Peyer's patch (tissue), 4 donors: ENCODE measurements around the gene SLC7A11.

ENCODE experiments used
- CTCF ChIP-seq, 6 experiments: fragments of 450-650 bp in 4 of 6; fragments of 200-600 bp in 2 of 6; sonication (generic) in 1 of 6; IDR thresholded peaks; one replicate each; pipeline ENCODE4 v1.5.1; 2017 to 2019; ENCODE audit warnings: antibody characterized with exemption in 6 of 6, mild to moderate bottlenecking in 3 of 6, moderate library complexity in 1 of 6
- POLR2A ChIP-seq, 2 donors: fragments of 450-650 bp; IDR thresholded peaks; one replicate each; pipeline ENCODE4 v1.5.1; 2017; ENCODE audit warnings: antibody characterized with exemption in 2 of 2, mild to moderate bottlenecking in 2 of 2, moderate library complexity in 2 of 2

- no peak for TF ChIP-seq POLR2A (IDR thresholded peaks at IDR 0.05)
- no peak for TF ChIP-seq CTCF (IDR thresholded peaks at IDR 0.05)
Observed at GRCh38 chr4:138230048-138230447, 12.1 kb downstream of the SLC7A11 start.
